Posterior cingulate gyrus (tissue), 11 donors: ENCODE results near the gene ZNF397.

Source experiments
- DNase-seq, 10 donors: peaks; one replicate each; pipeline versions ENCODE4 v3.0.0 to v3.0.0-alpha.2; 2020 to 2021; ENCODE audit warnings: mixed read lengths in 3 of 10
- intact Hi-C: fragments of 100-400 bp; cut with DNase I; formaldehyde crosslinking; loops from one replicate; pipeline ENCODE4 v1.15.1; 2023

Gene ZNF397

DNA sequence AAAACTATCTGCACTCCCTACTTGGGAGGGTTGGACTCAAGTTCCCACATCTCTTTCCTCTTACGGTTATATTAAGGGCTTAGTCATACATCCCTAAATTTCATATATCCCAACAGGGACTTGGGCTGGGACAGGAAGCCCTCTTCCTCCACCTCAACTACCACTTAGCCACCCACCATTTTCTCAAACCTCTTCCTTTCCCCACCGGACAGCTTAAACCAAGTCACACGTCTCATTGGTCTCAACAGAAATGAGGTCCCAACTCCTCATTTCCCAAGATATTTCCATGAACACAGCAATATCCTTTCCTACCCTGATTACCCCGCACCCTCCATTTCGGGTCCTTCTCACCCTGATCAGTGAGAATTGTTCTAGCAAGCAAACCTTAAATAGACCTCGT lies 48.5 kb downstream of the ZNF397 start:
- DNase-seq: no peak
- intact Hi-C loops: no loop called here

DNA sequence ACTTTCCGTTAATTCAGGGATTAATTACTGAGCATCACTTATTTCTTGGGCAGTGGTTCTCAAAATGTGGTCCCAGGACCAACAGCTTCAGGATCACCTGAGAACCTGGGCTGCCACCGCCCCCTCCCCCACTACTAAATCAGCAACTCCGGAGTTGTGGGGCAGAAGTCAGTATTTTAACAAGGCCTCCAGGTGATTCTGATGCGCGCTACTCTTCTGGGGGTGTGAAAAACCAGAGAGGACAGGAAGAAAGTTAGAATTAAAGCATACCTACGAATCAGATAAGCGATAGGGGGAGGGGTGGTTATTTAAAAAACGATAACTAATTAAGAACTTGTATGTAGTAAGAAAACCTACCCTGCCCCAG lies 48.9 kb downstream of the ZNF397 start:
- intact Hi-C loops: loop anchor here (2.0 kb wide), 2 partner anchors 49 to 55 kb away; partner anchors contain the start of genes ZNF24 and ZNF397
- DNase-seq: peak in 3 of 10 donors; percentile 15 to 85 (median 25)

DNA sequence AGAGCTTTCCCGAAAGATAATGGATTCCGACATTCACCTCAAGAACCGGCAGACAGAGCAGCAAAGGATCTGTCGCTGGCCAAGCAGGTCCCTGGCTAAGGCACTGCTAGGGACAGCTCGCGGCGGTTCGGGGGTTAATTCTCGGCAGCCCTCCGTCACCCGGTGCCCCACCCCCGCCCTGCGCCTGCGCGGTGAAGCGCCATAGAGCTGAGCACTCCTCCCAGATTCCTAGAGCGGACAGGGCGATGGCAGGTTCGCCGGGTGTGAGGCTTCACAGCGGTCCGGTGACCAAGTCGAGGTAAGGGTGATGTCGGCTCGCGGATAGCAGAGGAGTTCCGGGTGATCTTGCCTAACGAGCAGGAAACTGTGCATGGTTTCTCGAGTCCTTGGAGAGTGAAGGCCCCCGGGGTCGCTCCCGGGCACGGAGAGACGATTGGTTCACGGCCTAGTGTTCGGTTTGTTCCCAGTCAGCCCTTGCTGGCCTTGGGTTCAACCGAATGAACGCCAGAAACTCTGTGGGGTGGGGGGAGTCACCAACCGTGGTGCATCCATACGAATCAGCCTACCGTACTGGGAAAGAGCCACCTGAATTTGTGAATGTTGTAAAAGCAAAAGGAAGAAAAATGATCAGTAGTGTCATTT lies 49.4 kb downstream of the ZNF397 start, which contains the start of gene ZSCAN30:
TSS of gene ZSCAN30 (minus strand) at position 136 of the 642 bp plus-strand sequence. CDS start 25,877 bp downstream, outside the sequence.
- intact Hi-C loops: loop anchor here (2.0 kb wide), 2 partner anchors 49 to 55 kb away; partner anchors contain the start of genes ZNF24 and ZNF397
- peak; percentile 92 to 99 (median 94) for DNase-seq

DNA sequence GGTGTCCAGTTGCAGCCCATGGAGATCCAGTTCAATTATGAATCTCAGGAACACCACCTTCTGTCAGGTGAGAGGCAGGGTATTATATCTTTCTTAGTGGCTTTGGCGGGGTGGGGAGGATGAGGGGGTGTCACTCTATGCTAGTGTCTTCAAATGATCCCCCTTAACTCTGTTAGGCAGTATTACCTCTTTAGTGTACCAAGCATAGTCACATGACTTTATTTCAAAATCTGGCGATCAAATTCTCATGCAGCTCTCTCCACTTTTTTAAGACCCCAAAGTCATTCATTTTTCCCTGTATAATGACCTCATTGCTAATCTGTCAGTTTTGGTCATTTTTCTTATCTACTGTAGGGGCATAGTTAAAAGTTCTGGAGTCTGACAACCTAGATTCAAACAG lies 50.3 kb downstream of the ZNF397 start:
- no peak for DNase-seq
- intact Hi-C loops: loop anchor here (2.0 kb wide), 2 partner anchors 50 to 54 kb away; partner anchors contain the start of genes ZNF24 and ZNF397

DNA sequence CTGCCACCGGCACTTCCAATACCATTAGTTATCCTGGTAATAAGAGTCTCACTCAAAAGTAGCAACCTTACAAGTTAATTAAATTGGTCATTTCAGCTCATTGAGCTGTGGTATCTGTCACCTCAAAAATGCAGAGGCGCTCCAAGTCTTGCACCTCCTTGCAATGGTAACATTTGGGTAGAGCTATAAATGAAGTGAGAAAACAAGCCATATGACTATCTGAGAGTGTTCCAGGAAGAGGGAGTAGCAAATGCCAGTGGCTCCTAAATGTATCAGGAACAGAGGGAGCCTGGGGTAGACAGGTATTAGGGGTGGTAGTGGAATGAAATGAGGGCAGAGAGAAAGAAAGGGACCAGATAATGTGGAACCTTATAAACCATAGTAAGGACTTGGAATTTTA lies 55.2 kb downstream of the ZNF397 start:
- no peak for DNase-seq
- intact Hi-C loops: no loop called here

DNA sequence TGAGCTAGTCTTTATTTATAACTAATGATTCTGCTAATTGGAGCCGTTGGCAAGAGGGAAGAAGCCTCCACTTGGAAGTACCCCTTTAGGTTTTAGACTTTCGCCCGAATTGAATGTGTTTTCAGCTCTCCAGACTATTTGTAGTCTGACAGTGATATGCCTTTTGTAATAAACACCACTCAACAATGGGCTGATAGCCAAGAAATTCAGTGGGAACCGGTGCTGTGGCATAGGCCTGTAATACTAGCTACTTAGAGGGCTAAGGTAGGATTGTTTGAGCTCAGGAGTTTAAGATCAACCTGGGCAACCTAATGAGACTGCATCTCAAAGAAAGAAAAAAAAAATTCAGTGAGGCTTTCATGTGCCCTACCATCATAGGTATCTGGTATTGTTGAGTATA lies 62.8 kb downstream of the ZNF397 start:
- intact Hi-C loops: no loop called here
- DNase-seq: no peak

DNA sequence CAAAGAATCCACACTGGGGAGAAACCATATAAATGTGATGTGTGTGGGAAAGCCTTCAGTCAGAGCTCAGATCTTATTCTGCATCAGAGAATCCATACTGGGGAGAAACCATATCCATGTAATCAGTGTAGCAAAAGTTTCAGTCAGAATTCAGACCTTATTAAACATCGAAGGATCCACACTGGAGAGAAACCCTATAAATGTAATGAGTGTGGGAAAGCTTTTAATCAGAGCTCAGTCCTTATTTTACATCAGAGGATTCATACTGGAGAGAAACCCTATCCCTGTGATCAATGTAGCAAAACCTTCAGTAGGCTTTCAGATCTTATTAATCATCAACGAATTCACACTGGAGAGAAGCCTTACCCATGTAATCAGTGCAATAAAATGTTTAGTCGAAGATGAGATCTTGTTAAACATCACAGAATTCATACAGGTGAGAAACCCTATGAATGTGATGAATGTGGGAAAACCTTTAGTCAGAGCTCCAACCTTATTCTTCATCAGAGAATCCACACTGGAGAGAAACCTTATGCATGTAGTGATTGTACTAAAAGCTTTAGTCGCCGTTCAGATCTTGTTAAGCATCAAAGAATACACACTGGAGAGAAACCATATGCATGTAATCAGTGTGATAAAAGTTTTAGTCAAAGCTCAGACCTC lies 65.9 kb downstream of the ZNF397 start:
- intact Hi-C loops: no loop called here
- DNase-seq: no peak
